Progenitor cell of endocrine pancreas (in vitro differentiated cells): Measurements from ENCODE around the gene ARMC6. TPM values are rescaled to one million over a fixed set of nuclear protein-coding genes. Genes with fewer than 3 reads are reported as not detected.
"Not testable (repeated sequence)": the region's sequence is repeated elsewhere in the genome, so short reads cannot be mapped to it uniquely, and the experiment has no call there.

Experiments
- DNase-seq: peaks from one replicate; pipeline ENCODE4 v3.0.0; 2021; ENCODE audit warnings: low spot score; ENCODE audit not compliant: unreplicated experiment
- H3K27ac Mint-ChIP-seq: 2 replicates; pipeline ENCODE4 v1.8.0; 2021; ENCODE audit warnings: mild to moderate bottlenecking, moderate library complexity, mixed read lengths
- H3K27me3 Mint-ChIP-seq: 2 replicates; pipeline ENCODE4 v1.8.0; 2021; ENCODE audit warnings: mixed read lengths
- H3K36me3 Mint-ChIP-seq: 2 replicates; pipeline ENCODE4 v1.8.0; 2022; ENCODE audit warnings: mixed read lengths; ENCODE audit not compliant: insufficient read depth
- H3K4me1 Mint-ChIP-seq: 2 replicates; pipeline ENCODE4 v1.8.0; 2021; ENCODE audit warnings: low read depth, mixed read lengths
- H3K4me3 Mint-ChIP-seq: 2 replicates; pipeline ENCODE4 v1.8.0; 2021; ENCODE audit warnings: low read depth, mild to moderate bottlenecking, moderate library complexity, mixed read lengths
- H3K9me3 Mint-ChIP-seq: 2 replicates; pipeline ENCODE4 v1.8.0; 2021; ENCODE audit warnings: low read depth, mixed read lengths
- total RNA-seq: library from RNA; stranded (reverse); gene quantifications from 2 replicates; pipeline ENCODE4 v1.2.1, GENCODE V29; 2021
- TF ChIP-seq, protein P1 (sequence below): fragments of 200-600 bp; sonication (generic); IDR thresholded peaks from one replicate; pipeline ENCODE4 v1.5.0; 2021; ENCODE audit warnings: antibody characterized with exemption, mild to moderate bottlenecking; ENCODE audit not compliant: unreplicated experiment

Gene ARMC6
- total RNA-seq, 1 donor from 2014 or later: 33.5 TPM

DNA sequence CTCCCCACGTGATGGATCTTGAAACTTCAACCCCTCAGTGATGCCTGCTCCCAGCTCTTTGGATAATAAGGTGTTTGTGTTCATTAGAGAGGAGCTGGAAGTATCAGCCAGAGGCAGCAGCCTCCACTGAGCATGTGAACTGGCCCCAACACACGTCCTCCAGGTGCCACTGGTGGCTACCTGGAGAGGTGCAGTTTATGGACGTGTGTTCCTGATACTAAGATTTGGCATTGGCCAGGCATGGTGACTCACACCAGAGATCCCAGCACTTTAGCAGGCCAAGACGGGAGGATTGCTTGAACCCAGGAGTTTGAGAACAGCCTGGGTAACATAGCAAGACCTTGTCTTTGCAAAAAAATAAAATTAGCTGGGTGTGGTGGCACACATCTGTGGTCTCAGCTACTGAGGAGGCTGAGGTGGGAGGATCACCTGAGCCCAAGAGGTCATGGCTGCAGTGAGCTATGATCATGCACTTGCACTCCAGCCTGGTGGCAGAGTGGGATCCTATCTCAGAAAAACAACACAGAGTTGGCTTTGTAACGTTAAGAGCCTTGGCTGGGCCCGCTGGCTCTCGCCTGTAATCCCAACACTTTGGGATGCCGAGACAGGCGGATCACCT lies 64.8 kb downstream of the ARMC6 start:
- Mint-ChIP-seq H3K4me1 (peaks cover 4% of the 10 kb centered on the region), H3K27ac (no peak overlapping the region), H3K9me3 (no peaks in the 10 kb centered on the region), H3K4me3 (no peak overlapping the region), H3K27me3 (no peaks in the 10 kb centered on the region), H3K36me3 (peaks cover 6% of the 10 kb centered on the region)
- TF ChIP-seq, protein P1, sequence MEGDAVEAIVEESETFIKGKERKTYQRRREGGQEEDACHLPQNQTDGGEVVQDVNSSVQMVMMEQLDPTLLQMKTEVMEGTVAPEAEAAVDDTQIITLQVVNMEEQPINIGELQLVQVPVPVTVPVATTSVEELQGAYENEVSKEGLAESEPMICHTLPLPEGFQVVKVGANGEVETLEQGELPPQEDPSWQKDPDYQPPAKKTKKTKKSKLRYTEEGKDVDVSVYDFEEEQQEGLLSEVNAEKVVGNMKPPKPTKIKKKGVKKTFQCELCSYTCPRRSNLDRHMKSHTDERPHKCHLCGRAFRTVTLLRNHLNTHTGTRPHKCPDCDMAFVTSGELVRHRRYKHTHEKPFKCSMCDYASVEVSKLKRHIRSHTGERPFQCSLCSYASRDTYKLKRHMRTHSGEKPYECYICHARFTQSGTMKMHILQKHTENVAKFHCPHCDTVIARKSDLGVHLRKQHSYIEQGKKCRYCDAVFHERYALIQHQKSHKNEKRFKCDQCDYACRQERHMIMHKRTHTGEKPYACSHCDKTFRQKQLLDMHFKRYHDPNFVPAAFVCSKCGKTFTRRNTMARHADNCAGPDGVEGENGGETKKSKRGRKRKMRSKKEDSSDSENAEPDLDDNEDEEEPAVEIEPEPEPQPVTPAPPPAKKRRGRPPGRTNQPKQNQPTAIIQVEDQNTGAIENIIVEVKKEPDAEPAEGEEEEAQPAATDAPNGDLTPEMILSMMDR: no peak
- DNase-seq: no peak

DNA sequence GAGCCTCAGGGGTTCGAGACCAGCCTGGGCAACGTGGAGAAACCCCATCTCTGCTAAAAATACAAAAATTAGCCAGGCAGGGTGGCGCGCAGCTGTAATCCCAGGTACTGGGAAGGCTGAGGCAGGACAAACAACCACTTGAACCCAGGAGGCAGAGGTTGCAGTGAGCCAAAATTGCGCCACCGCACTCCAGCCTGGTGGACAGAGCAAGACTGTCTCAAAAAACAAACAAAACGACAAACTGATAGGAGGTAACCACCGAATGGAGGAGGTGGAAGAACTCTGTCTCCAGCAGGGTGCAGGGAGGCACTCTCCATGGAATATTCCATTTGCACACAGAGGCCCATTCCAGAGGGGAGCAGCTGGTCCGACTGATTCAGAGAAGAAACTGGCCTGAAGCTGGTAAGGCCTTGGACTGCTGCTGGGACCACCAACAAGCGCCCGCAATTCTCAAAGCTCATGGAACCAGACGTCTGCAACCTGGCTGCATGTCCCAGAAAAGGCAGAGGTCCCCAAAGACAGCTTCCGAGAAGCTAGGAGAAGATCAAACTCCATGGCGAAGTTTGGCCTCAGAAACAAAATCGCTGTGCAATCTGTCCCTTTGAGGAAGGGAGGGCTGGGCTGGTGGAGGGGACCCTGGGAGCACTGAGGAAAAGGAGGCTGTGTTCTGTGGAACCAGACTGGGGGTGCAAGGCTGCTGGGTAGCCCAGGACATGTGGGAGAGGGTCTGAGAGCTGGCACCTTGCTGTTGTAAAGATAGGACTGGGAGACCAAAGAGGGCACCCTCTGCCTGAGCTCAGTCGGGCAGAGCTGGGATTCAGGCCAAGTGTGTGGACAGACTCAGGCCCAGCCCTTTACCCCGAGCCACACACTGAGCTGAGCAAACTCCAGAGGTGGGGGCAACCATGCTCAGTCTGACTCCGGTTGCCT lies 65.6 kb downstream of the ARMC6 start:
- Mint-ChIP-seq H3K27ac (no peak overlapping the region), H3K4me3 (no peak overlapping the region), H3K9me3 (no peaks in the 10 kb centered on the region), H3K4me1 (peaks cover 4% of the 10 kb centered on the region), H3K27me3 (no peaks in the 10 kb centered on the region), H3K36me3 (peaks cover 6% of the 10 kb centered on the region)
- DNase-seq: no peak
- TF ChIP-seq, protein P1: no peak

DNA sequence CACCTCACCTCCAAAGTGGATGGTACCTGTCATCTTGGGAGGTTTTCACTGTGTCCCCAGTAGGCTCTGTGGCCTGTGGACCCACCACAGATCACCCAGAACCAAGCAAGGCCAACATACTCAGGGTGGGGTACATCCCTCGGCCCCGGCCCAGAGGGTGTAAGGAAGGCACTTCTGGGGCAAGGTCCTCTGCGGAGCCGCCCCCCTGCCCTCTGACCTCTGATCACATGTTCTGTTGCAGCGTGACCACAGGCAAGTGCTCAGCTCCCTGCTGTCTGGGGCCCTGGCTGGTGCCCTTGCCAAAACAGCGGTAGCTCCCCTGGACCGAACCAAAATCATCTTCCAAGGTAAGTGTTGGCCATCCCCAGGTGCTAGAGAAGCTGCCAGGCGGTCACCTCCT lies 68.1 kb downstream of the ARMC6 start:
- peaks cover 12% of the 10 kb centered on the region for H3K4me1 Mint-ChIP-seq
- H3K27ac Mint-ChIP-seq: no peak overlapping the region
- DNase-seq: no peak
- H3K36me3 Mint-ChIP-seq: peaks cover 6% of the 10 kb centered on the region
- TF ChIP-seq, protein P1: no peak
- H3K27me3 Mint-ChIP-seq: no peaks in the 10 kb centered on the region
- no peaks in the 10 kb centered on the region for H3K9me3 Mint-ChIP-seq
- H3K4me3 Mint-ChIP-seq: no peak overlapping the region

DNA sequence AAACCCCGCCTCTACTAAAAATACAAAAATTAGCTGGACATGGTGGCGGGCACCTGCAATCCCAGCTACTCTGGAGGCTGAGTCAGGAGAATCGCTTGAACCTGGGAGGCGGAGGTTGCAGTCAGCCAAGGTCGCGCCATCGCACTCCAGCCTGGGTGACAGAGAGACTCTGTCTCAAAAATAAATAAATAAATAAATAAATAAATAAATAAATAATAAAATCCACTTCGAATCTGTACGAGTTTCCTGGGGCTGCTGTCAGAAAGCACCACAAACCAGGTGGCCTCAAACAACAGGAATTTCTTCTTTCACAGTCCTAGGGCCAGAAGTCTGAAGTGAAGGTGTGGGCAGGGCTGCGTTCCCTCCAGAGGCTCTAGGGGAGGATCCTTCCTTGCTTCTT lies 69.2 kb downstream of the ARMC6 start:
- not testable (repeated sequence) for H3K36me3 Mint-ChIP-seq, H3K27me3 Mint-ChIP-seq, H3K4me3 Mint-ChIP-seq, H3K9me3 Mint-ChIP-seq, H3K27ac Mint-ChIP-seq, DNase-seq, H3K4me1 Mint-ChIP-seq

DNA sequence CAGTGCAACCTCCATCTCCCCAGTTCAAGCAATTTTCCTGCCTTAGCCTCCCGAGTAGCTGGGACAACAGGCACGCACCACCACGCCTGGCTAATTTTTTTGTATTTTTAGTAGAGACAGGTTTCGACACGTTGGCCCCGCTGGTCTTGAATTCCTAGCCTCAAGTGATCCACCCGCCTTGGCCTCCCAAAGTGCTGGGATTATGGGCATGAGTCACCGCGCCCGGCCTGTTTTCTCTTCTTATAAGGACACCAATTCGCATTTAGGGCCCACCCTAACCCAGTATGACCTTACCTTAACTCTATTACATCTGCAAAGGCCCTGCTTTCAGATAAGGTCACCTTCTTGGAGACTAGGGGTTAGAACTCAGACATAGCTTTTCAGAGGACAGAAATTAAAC lies 69.8 kb downstream of the ARMC6 start:
- Mint-ChIP-seq H3K4me3 (no peak overlapping the region), H3K4me1 (peaks cover 8% of the 10 kb centered on the region), H3K36me3 (peaks cover 5% of the 10 kb centered on the region), H3K27me3 (peaks cover 3% of the 10 kb centered on the region), H3K27ac (no peak overlapping the region), H3K9me3 (no peaks in the 10 kb centered on the region)
- TF ChIP-seq, protein P1: no peak
- DNase-seq: no peak
